Activated B cell treated with CpG ODN at 0.5 μM for 24 hours (primary cell): ENCODE results near the gene DDX54. TPM values are rescaled to one million over a fixed set of nuclear protein-coding genes. Genes with fewer than 3 reads are reported as not detected.

Experiments used
- ATAC-seq: fragments of 200-7000 bp; cut with Tn5 transposase; one replicate; pipeline ENCODE4 v1.10.0; 2021; ENCODE audit warnings: low read depth, mild to moderate bottlenecking, moderate library complexity
- CTCF ChIA-PET: fragments of 350-600 bp; sonication (Branson Sonifier 250); formaldehyde crosslinking; loops from one replicate; lab custom pipeline; 2021; ENCODE audit warnings: antibody characterized with exemption; lab: Charles Lee
- POLR2A ChIA-PET: fragments of 350-600 bp; sonication (Branson Sonifier 250); formaldehyde crosslinking; loops from one replicate; lab custom pipeline; 2021; ENCODE audit warnings: antibody characterized with exemption; lab: Charles Lee
- DNase-seq: peaks from one replicate; pipeline ENCODE4 v3.0.0; 2022
- H3K27ac Mint-ChIP-seq: one replicate; pipeline ENCODE4 v1.8.0; 2020; ENCODE audit warnings: mixed read lengths
- H3K27me3 Mint-ChIP-seq: one replicate; pipeline ENCODE4 v1.8.0; 2021; ENCODE audit warnings: mixed read lengths
- H3K36me3 Mint-ChIP-seq: one replicate; pipeline ENCODE4 v1.8.0; 2021; ENCODE audit warnings: low read depth, mixed read lengths
- H3K4me1 Mint-ChIP-seq: one replicate; pipeline ENCODE4 v1.8.0; 2021; ENCODE audit warnings: mixed read lengths
- H3K4me3 Mint-ChIP-seq: one replicate; pipeline ENCODE4 v1.8.0; 2020; ENCODE audit warnings: mild to moderate bottlenecking, mixed read lengths
- H3K9me3 Mint-ChIP-seq: one replicate; pipeline ENCODE4 v1.8.0; 2020; ENCODE audit warnings: mixed read lengths
- intact Hi-C: fragments of 100-400 bp; cut with micrococcal nuclease; formaldehyde crosslinking; loops from one replicate; pipeline ENCODE4 v1.15.1; 2024
- total RNA-seq: library from RNA; stranded (reverse); gene quantifications from 2 replicates; pipeline ENCODE4 v1.2.3, GENCODE V29; 2022
- TF ChIP-seq, protein P1 (sequence below): fragments of 200-600 bp; IDR thresholded peaks from one replicate; pipeline ENCODE4 v1.8.0; 2022; ENCODE audit warnings: antibody characterized with exemption, mild to moderate bottlenecking

Gene DDX54
- total RNA-seq, 1 donor from 2014 or later, result 115 TPM

GRCh38 chr12:113227686-113228391 is 42.6 kb upstream of the DDX54 start:
- ChIA-PET POLR2A (interaction anchor here (0.6 to 8.3 kb wide), 6 partner anchors 17 to 104 kb away, joined by 3 to 277 read pairs (median 6); partner anchors contain the start of genes DDX54 and RITA1), CTCF (no interaction called here)
- H3K36me3 Mint-ChIP-seq, result peaks cover 48% of the 10 kb centered on the region
- DNase-seq (no peak), ATAC-seq (no peak)
- no peaks in the 10 kb centered on the region for H3K9me3 Mint-ChIP-seq
- TF ChIP-seq, protein P1, sequence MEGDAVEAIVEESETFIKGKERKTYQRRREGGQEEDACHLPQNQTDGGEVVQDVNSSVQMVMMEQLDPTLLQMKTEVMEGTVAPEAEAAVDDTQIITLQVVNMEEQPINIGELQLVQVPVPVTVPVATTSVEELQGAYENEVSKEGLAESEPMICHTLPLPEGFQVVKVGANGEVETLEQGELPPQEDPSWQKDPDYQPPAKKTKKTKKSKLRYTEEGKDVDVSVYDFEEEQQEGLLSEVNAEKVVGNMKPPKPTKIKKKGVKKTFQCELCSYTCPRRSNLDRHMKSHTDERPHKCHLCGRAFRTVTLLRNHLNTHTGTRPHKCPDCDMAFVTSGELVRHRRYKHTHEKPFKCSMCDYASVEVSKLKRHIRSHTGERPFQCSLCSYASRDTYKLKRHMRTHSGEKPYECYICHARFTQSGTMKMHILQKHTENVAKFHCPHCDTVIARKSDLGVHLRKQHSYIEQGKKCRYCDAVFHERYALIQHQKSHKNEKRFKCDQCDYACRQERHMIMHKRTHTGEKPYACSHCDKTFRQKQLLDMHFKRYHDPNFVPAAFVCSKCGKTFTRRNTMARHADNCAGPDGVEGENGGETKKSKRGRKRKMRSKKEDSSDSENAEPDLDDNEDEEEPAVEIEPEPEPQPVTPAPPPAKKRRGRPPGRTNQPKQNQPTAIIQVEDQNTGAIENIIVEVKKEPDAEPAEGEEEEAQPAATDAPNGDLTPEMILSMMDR, result no peak
- H3K27me3 Mint-ChIP-seq, result no peaks in the 10 kb centered on the region
- peaks cover 68% of the 10 kb centered on the region for H3K4me1 Mint-ChIP-seq
- no peak overlapping the region for H3K4me3 Mint-ChIP-seq
- H3K27ac Mint-ChIP-seq, result peak overlapping the region; percentile 90
- intact Hi-C loops, result no loop called here

DNA sequence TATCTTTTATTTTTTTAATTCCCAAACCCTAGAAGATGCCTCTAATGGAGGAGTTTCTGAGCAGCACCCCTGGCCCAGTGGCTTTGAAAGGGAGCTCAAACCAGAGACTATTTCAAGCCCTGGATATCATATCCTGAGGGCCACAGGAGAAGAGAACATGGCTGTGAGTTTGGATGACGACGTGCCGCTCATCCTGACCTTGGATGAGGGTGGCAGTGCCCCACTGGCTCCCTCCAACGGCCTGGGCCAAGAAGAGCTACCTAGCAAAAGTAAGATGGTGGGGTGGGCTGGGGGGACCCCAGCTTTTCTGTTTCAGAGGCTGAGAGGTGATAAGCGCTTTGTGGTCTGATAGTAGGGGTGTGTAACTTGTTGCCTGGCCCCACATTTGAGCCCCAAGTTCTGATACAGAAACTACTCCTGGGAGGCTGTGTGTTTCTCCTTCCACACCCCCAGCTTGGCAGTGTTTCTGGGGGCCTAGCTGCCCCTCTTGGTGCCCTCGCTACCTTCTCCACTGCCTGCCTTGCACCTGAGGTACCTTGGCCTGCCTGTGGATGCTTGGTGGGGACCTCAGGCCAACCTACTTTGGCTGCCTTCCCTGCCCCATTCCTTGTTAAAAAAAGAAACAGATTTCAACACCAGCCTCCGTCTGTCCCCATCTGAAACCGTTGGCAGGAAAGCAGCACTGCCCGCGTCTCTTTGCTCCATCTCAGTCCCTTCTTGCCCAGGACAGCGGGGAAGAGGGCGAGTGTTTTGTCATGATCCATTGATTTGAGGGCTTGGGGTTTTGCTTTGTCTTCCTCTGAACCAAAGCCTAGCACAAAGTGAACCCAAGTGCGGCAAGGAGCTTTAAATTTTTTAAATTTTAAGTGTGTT is 41.7 kb upstream of the DDX54 start:
- no peaks in the 10 kb centered on the region for H3K27me3 Mint-ChIP-seq
- TF ChIP-seq, protein P1, result no peak
- no peak overlapping the region for H3K4me3 Mint-ChIP-seq
- peaks cover 68% of the 10 kb centered on the region for H3K4me1 Mint-ChIP-seq
- peak overlapping the region; percentile 56 for H3K27ac Mint-ChIP-seq
- H3K9me3 Mint-ChIP-seq, result no peaks in the 10 kb centered on the region
- DNase-seq (no peak), ATAC-seq (no peak)
- ChIA-PET CTCF (no interaction called here), POLR2A (interaction anchor here (0.6 to 8.3 kb wide), 4 partner anchors 9 to 37 kb away, joined by 4 to 277 read pairs (median 5); no protein-coding TSS in a partner anchor)
- H3K36me3 Mint-ChIP-seq, result peaks cover 42% of the 10 kb centered on the region
- intact Hi-C loops, result no loop called here

- Mint-ChIP-seq H3K27ac (no peak overlapping the region), H3K9me3 (no peaks in the 10 kb centered on the region), H3K4me3 (no peak overlapping the region), H3K36me3 (peaks cover 35% of the 10 kb centered on the region), H3K27me3 (no peaks in the 10 kb centered on the region), H3K4me1 (peaks cover 61% of the 10 kb centered on the region)
- CTCF ChIA-PET, result interaction anchor here (0.9 to 1.4 kb wide), 2 partner anchors 8 to 28 kb away, joined by 3 to 6 read pairs; no protein-coding TSS in a partner anchor
- POLR2A ChIA-PET, result interaction anchor here (1.4 to 7.7 kb wide), 4 partner anchors 10 to 40 kb away, joined by 3 to 287 read pairs (median 178); partner anchors contain the start of genes DDX54 and RITA1
- DNase-seq, result no peak
- TF ChIP-seq, protein P1, result no peak
- no peak for ATAC-seq
- intact Hi-C loops, result no loop called here
Observed at GRCh38 chr12:113224955-113225354, 39.7 kb upstream of the DDX54 start.

GRCh38 chr12:113222730-113223531 is 37.7 kb upstream of the DDX54 start:
- ChIA-PET CTCF (interaction anchor here (0.7 to 3.3 kb wide), 2 partner anchors 10 to 15 kb away, joined by 3 to 23 read pairs; no protein-coding TSS in a partner anchor), POLR2A (interaction anchor here (0.5 to 7.7 kb wide), 16 partner anchors 12 to 708 kb away, joined by 3 to 287 read pairs (median 8); partner anchors contain the start of genes DDX54, RITA1 and SLC8B1)
- Mint-ChIP-seq H3K36me3 (peaks cover 22% of the 10 kb centered on the region), H3K27me3 (no peaks in the 10 kb centered on the region), H3K4me1 (peaks cover 42% of the 10 kb centered on the region), H3K27ac (peak overlapping the region; percentile 94), H3K4me3 (peak overlapping the region; percentile 94), H3K9me3 (no peaks in the 10 kb centered on the region)
- intact Hi-C loops, result no loop called here
- DNase-seq (no peak), ATAC-seq (no peak)
- TF ChIP-seq, protein P1, result no peak
